ENCODE results near the gene SLC30A7.
"Not testable (repeated sequence)": the region's sequence is repeated elsewhere in the genome, so short reads cannot be mapped to it uniquely, and the experiment has no call there.

SLC30A7 gene

DNA sequence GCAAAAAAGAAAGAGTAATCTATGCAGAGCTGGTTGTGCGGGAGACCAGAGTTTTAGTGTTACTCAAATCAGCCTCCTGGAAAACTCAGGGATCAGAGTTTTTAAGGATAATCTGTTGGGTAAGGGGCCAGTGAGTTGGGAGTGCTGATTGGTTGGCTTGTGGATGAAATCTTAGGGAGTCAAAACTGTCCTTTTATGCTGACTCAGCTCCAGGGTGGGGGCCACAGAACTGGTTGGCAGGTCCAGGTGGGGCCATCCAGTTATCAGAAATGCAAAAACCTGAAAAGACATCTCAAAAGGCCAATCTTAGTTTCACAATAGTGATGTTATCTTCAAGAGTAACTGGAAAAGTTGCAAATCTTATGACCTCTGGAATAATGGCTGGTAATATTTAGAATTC lies 4.5 kb upstream of the SLC30A7 start:
- DNase-seq: no peak

DNA sequence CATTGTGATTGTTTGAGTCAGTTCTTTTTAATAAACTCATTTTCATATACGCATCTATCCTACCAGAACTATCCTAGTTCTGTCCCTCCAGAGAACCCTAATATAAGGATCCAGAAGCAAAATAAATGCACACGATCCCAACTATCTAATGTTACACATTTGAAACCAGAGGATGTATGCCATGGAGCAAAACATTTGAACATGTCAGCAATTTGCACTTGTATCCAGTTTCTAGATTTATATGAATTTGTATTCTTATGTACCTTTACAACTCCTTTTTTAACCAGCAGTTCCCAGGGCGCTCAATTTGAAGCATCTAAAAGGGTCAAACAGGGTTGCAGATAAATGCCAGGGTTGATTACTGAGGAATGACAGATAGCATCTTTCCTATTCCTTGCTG lies 3.3 kb upstream of the SLC30A7 start:
- DNase-seq: no peak

DNA sequence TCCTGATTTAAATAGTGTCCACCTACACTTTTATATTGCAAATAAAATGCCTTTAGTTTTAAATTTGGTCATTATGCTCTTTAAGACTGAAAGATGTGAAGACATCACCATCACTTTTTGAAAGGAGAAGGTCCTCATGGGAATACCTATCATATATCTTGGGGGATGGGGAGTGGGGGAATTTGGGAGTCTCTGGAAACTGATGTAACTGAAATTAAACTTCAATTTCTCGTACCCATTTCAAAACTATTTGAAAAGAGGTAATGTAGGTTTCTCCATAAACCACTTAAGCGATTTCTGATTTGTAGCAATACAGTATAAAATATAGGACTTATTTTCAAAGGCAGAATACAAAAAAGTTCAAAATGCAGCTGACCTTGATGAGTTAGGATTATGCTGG lies 2.2 kb upstream of the SLC30A7 start:
- DNase-seq: no peak

DNA sequence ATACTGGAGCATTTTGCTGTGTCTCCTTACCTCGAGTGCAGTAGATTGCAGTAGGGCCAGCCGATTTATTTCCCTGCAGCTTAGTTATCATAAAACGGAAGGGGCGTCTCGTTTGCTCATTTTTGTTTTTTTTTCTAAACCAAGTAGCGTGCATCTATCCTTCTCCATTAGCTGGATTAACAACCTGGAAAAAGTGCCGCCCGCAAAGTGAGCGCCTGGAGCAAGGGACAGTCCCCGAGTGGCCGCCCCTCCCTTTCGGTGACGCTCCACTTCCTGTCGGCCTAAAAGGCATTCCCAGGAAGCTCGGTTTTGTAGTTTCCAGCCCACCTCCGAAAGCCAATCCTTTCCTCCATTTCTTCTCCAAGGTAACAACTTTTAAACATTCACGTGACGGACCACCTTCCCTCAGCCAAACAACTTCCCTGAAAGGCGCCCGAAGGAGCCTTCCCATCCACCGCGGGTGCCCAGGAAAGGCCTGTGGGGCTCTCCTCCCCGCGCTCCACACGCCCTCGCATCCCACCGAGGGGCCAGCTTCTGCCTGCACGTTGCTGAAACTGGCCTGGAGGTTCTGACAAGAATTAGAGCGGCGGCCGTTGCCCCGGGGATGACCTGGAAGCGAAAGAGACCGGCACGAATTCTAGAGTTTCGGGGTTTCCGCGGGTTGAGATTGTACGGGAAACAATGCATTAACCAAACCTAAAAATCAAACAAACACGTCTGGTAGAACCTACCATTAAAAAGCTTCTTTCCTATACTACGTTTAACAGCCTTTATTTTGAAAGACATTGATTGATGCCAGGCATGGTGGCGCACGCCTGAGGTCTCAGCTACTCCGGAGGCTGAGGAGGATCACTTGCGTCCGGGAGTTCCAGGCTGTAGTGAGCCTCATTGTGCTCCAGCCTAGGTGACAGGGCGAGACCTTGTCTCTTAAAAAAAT lies 1.0 kb upstream of the SLC30A7 start, which contains the start of gene EXTL2:
Gene EXTL2, minus strand, starts transcription at position 240 of the 937 bp plus-strand sequence. CDS start 6,085 bp downstream, outside the sequence.
- DNase-seq: peak; percentile 68

DNA sequence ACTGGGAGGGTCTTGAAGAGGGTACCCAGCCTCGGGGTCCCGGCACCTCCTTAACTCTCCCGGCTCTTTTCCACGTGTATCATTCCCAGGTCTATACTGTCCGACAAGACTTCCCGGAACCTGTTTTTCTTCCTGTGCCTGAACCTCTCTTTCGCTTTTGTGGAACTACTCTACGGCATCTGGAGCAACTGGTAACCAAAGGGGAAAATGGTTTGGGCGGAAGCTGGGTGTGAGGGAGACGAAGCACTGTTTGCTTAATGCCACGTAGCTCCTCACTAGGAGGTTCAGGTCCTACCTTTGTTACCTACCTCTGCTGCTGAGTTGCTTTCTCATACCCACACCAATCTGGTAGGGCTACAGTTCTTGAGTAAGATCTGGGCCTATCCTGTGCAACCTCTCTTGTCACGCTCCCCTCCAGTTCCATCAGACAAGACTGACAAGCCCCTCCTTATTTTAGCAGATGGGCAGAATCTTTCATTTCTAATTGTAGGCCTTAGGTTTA lies 642 bp downstream of the SLC30A7 start:
- DNase-seq: no peak

DNA sequence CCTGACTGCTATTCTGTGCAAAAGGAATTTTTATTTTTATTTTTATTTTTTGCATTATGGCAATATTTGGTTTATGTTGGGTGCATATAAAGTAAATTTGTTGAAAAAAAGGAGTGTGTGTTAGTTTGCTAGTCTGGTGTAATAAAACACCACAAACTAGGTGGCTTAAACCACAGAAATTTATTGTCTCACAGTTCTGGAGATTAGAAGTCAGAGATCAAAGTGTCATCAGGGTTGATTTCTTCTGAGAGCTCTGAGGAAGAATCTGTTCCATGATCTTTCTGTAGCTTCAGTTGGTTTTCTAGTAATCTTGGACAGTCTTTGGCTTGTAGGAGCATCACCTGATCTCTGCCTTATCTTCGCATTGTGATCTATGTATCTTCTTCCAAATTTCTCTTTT lies 6.5 kb downstream of the SLC30A7 start:
- DNase-seq: no peak

DNA sequence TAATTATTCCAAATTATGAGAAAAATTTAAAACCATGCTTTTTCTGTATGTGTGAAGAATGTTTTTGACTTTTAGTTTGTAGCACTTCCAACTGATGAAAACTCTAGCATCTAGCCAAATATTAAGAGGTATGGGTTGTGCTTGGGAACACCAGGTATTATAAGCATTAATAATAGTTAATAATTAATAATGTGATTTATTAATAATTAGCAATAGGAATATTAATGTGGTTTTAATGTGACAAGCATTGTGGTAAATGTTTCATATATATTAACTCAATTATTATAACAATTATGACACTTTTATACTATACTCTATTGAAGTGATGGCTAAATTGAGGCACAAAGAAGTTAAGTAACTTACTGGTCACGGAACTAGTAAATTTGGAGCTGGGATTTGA lies 7.9 kb downstream of the SLC30A7 start:
- no peak for DNase-seq

DNA sequence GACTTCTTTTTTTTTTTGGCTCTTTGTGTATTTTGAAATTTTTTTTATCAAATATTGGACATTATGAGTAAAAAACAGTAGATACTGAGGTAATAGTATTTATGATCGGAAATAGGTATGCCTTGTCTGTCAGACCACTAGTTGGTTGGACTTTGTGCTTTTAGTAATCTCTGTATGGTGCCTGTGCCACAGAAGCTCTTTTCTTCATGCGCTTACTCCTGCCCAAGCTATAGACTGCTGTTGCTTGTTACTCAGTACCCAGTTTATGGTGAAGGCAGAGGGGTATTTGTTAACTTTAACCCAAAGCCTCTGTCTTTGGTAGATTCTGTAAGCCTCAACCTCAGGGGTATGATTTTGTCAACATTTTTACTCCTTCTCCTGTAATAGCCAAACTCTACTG lies 8.6 kb downstream of the SLC30A7 start:
- no peak for DNase-seq

DNA sequence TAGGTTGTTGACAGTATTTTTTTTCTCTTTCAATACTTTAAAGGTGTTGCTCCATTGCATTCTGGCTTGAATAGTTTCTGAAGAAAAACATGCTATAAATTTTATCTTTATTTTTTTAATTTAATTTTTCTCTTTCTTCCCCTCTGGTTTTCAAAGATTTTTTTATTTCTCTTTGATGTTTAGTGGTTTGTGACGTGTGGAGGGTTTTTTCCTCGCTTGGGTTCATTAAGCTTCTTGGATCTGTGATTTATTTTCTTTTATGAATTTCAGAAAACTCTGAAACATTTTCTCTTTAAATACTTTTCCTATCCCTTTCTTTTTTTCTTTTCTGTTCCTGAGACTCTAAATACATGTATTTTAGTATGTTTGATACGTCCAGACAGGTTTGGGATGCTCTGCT lies 9.3 kb downstream of the SLC30A7 start:
- DNase-seq: no peak

DNA sequence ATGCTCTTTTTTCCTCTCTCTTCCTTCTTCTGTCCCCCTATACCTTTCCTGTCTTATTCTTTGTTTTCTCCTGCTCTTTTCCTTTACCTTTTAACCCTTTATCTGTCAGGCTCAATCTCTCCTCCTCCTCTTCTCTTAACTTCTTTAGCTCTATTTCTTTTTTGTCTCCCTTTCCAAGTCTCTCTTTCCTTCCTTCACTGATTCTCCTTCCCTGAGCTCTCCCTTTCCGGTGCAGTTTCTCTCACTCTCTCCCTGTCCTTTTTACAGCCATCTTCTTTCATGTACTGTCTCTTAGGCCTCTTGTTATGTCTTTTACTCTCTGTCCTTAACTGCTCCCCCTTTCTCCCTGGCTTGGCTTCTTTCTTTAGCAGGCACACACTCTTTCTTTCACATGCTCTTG lies 12.0 kb downstream of the SLC30A7 start:
- DNase-seq: no peak

DNA sequence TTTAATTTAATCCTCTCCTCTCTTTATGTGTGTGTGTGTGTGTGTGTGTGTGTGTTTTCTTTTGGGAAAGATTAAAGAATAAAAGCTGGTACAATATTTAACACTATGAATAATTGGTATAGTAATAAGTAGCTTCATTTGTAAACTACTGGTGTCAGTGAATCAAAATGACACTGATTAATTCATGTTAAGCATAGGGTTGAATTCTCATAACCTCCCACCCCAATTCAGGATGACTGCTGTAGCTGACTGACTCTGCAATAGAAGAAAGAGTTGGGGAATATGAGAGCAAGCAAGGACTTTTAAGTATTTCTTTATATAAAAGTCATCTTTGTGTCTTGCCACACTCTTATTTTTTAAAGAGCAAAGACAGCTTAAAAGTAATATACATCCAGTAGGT lies 13.1 kb downstream of the SLC30A7 start:
- no peak for DNase-seq

DNA sequence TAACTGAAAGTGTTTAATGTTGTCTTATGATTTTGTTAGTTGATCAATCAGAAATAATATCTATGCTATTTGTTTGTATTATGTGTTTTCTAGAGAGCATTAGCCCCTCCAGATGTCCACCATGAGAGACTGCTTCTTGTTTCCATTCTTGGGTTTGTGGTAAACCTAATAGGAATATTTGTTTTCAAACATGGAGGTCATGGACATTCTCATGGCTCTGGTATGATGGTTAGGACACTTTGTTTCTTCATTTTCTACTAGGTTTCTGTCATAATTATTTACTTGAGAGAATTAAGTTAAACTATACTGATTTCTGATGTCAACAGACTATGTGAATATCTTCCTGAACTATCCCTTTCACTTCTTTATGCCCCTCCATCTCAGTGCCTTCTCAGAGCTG lies 16.1 kb downstream of the SLC30A7 start:
- no peak for DNase-seq

DNA sequence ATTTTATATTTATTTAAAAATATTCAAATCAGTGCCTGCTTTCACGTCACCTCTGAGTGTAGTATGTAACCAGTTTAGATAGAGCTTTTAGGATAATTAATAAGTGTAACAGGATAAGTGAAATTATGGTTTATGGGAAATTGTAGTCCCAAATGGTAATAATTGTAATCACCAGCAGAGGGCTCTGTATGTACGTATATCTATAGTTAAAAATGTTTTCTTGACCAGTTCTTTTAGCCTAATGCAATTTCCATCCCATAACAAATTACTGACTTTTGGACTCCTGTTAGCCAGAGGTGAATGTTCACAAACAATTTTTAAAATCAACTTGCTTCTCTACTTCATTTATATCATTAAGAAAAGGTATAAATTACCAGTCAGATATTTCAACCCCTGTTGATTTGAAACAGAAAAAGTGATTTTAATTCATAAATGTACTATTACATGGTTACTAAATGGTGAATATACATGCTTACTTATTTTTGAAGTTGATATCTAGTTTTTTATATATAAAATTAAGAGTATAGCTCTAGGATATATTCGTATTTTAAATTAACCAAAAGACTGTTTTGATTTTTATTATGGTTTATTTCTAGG lies 25.3 kb downstream of the SLC30A7 start:
- no peak for DNase-seq

DNA sequence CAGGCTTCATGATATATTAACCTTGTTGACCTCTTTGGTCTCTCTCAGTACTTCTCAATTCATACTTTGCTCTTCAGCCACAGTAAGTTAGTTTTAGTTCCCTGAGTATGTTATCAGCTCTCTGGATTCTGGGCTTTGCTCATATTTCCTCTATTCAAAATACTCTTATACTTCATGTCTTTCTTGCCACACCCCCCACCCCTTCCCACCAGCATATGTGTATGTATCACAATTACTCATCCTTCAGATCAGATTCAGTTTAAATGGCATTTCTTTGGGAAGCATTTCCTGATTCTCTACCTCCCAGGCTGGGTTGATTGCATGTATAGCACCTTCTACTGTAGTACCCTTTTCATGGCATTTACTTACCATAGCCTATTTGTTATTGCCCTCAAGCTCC lies 28.3 kb downstream of the SLC30A7 start:
- DNase-seq: no peak

DNA sequence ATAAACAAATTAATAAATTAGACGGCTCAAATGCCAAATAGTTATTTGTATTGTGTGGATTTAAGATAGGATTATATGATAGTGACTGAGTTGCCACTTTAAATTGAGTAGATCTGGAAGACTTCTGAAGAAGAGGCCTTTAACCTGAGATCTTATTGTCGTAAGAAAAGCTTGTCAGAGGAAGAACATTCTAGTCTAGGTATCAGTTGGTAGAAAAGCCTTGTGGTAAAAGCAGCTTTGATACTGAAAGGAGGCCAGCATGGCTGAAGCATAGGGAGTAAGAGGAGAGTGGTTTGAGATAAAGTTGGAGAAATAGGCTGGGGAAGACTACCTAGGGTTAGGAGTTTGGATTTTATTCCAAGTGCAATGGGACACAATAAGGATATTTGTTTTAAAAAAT lies 29.1 kb downstream of the SLC30A7 start:
- DNase-seq: no peak

DNA sequence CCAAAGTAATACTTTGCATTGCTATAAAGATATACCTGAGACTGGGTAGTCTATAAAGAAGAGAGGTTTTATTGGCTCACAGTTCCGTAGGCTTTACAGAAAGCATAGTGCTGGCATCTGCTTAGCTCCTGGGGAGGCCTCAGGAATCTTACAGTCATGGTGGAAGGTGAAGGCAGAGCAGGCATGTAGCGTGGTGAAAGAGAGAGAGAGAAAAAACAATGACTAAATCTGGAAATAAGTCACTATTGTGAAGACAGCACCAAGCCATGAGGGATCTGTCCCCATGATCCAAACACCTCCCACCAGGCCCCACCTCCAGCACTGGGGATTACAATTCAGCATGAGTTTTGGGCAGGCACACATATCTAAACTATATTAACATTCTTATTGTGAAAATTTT lies 30.4 kb downstream of the SLC30A7 start:
- no peak for DNase-seq

DNA sequence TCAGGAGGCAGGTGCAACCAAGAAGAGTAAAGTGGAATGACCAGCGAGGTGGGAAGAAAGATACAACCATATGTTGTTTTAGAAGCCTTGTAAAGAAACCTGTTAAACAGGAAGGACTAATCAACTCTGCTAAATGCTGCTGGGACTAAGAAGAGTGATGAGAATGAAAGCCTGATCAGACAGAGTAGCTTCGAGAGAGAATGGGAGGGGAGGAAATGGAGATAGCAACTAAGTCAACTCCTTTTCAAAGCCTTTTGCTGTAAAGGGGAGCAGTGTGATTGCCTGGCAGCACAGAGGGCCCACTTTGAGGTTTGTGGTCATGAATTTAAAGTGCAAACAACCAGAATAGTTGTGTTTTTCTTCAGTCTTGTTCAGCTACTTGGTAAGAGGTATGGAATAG lies 31.4 kb downstream of the SLC30A7 start:
- DNase-seq: no peak

DNA sequence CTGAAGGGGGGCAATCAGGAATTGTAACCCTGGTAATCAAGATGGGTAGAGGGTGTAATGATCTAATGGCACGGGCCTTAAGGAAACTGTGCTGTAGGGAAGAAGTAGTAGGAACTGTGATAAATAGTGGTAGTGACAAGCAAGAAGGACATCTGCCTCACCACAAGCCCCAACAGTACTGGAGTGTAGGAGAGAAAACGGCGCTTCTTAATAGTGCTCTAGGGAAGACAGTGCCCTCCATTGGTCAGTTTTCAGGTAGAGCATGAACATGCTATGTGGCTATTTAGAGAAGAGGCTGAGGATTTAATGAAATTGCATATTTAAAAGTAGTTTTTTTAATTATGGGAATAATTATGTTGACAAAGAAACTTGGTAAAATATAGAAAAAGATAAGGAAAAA lies 32.2 kb downstream of the SLC30A7 start:
- DNase-seq: no peak

DNA sequence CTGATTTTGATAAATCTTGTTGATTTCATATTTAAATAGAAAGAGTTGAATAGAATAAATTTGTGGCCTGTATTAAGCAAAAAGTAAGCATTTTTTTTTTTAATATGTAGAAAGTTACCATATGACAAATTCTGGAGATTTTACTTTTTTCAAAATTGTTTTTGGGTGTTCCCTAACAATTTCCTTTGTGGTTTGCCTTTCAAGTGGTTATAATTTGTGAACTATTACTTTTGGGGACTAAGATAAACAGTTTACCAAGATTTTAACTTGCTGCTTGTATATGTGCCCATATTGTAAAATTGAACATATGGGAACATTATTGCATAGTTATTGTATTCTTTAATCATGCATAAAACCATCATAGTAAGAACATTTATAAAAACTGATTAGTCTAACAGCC lies 34.6 kb downstream of the SLC30A7 start:
- DNase-seq: no peak

DNA sequence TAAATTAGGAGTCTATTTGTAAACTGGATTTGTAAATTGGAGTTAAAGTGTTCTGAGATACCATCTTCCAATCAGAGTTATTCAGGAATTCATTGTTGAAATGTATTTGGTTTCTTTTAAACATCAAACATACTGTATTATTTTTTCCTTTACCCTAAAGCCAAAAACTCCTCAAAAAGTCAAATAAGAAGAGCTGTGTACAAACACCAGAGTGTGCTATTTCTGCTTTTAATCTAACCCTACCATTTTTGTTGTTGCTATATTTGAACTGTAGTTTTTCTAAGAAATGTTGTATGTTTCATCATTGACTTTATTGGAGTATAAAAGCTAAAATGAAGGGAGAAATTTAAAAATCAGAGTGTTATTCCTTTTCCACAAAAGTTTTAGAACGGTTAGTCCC lies 35.8 kb downstream of the SLC30A7 start:
- DNase-seq: no peak

DNA sequence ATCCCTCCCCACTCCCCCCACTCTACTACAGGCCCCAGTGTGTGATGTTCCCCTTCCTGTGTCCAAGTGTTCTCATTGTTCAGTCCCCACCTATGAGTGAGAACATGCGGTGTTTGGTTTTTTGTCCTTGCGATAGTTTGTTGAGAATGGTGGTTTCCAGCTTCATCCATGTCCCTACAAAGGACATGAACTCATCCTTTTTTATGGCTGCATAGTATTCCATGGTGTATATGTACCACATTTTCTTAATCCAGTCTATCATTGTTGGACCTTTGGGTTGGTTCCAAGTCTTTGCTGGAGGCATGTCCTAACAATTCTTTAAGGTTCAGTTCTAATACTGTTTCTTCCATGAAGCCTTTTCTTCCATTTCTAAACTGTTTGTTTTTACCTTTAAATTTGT lies 37.7 kb downstream of the SLC30A7 start:
- not testable (repeated sequence) for DNase-seq

DNA sequence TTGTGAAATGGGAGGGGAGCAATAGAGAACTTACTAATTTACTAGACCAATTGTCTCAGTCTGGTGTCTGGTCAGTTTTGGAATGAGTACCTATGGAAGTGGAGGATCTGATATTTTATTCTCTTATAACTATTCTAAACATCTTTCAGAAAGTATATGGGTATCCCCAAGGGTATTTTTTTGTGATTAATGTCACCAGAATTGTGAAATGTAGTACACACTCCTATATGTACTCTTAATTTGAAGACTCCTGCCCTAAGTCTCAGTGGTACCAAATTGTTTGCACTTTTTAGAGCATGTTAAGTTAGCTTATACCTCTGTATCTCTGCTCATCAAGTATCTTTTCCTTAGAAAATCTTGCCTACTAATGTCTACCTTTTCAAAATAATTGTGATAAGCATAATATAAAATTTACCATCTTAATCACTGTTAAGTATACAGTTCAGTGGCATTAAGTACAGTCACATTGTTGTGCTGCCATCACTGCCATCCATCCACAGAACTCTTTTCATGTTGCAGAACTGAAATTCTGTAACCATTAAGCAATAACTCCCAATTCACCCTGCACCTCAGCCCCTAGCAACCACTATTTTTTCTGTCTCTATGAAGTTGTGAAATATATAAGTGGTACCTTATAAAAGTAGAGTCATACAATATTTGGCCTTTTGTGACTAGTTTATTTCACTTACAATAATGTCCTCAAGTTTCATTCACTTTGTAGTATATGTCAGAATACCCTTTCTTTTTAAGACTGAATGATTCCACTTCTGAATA lies 40.5 kb downstream of the SLC30A7 start:
- no peak for DNase-seq

DNA sequence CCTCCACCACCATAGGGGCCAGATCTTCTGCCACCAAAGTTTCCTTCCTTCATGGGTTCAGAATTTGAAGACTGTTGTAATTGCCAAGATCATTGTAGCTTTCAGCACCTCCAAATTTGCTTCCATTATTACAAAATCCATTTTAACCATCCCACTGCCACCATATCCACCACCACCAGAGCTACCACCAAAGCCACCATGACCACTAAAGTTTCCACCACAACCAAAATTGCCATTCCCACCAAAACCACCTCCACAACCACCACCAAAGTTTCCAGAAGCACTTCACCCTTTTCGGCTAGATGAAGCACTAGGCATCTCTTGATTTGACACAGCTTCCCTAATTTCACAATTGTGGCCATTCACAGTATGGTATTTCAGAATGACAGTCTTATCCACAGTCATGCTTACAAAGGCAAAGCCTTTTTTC lies 45.2 kb downstream of the SLC30A7 start:
- no peak for DNase-seq

Measured in NCI-H2081 treated with DMSO at 0.1 percent for 48 hours (cell line).